Progenitor cell of endocrine pancreas (in vitro differentiated cells): Measurements from ENCODE around the gene CLCN7. TPM values are rescaled to one million over a fixed set of nuclear protein-coding genes. Genes with fewer than 3 reads are reported as not detected.

Experiments used
- DNase-seq: peaks from one replicate; pipeline ENCODE4 v3.0.0; 2021; ENCODE audit warnings: low spot score; ENCODE audit not compliant: unreplicated experiment
- H3K27ac Mint-ChIP-seq: 2 replicates; pipeline ENCODE4 v1.8.0; 2021; ENCODE audit warnings: mild to moderate bottlenecking, moderate library complexity, mixed read lengths
- H3K27me3 Mint-ChIP-seq: 2 replicates; pipeline ENCODE4 v1.8.0; 2021; ENCODE audit warnings: mixed read lengths
- H3K36me3 Mint-ChIP-seq: 2 replicates; pipeline ENCODE4 v1.8.0; 2022; ENCODE audit warnings: mixed read lengths; ENCODE audit not compliant: insufficient read depth
- H3K4me1 Mint-ChIP-seq: 2 replicates; pipeline ENCODE4 v1.8.0; 2021; ENCODE audit warnings: low read depth, mixed read lengths
- H3K4me3 Mint-ChIP-seq: 2 replicates; pipeline ENCODE4 v1.8.0; 2021; ENCODE audit warnings: low read depth, mild to moderate bottlenecking, moderate library complexity, mixed read lengths
- H3K9me3 Mint-ChIP-seq: 2 replicates; pipeline ENCODE4 v1.8.0; 2021; ENCODE audit warnings: low read depth, mixed read lengths
- total RNA-seq: library from RNA; stranded (reverse); gene quantifications from 2 replicates; pipeline ENCODE4 v1.2.1, GENCODE V29; 2021
- TF ChIP-seq, protein P1 (sequence below): fragments of 200-600 bp; sonication (generic); IDR thresholded peaks from one replicate; pipeline ENCODE4 v1.5.0; 2021; ENCODE audit warnings: antibody characterized with exemption, mild to moderate bottlenecking; ENCODE audit not compliant: unreplicated experiment

Gene CLCN7
- total RNA-seq, 1 donor from 2014 or later: 89.4 TPM

DNA sequence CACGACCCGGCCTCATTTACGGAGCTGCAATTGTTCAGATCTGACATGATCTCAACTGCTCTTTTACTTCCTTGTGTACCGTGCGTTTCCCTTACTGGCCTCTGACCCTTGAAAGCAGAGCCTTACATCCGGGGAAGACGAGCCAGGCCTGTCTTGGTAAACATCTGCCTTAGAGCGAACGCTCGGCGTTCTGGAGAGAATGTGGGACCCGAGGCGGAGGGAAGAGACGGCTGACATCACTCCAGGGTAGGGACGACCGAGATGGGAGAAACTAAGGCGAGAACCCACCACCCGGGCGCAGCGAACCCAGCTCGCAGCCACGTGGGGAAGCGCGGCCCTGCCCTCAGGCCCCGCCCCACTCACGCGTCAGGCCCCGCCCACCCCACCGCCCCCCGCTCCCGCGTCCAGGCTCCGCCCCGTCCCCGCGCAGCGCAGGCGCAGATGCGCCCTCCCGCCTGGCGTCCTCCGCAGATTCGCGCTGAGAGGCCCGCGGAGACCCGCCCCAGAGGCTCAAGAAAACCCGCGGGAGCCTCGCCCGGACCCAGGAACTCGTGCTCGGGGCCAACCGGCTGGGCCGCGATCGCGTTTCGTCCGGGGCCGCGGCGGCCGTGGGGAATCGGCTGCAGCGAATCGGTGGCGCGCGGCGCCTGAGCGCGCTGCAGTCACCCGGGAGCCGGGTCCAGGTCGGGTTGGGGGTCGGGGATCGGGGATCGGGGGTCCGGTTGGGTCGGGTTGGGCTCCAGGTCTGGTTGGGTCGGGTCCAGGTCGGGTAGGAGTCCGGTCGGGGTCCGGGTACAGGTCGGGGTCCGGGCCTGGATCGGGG, 18.3 kb upstream of the CLCN7 start, which contains the start of gene TELO2:
TSS of gene TELO2 (plus strand) at position 438 of the 823 bp plus-strand sequence. CDS start 922 bp downstream, outside the sequence.
- TF ChIP-seq, protein P1, sequence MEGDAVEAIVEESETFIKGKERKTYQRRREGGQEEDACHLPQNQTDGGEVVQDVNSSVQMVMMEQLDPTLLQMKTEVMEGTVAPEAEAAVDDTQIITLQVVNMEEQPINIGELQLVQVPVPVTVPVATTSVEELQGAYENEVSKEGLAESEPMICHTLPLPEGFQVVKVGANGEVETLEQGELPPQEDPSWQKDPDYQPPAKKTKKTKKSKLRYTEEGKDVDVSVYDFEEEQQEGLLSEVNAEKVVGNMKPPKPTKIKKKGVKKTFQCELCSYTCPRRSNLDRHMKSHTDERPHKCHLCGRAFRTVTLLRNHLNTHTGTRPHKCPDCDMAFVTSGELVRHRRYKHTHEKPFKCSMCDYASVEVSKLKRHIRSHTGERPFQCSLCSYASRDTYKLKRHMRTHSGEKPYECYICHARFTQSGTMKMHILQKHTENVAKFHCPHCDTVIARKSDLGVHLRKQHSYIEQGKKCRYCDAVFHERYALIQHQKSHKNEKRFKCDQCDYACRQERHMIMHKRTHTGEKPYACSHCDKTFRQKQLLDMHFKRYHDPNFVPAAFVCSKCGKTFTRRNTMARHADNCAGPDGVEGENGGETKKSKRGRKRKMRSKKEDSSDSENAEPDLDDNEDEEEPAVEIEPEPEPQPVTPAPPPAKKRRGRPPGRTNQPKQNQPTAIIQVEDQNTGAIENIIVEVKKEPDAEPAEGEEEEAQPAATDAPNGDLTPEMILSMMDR: peak; percentile 6
- peak; percentile 77 for DNase-seq
- no peaks in the 10 kb centered on the region for H3K36me3 Mint-ChIP-seq
- peaks cover 3% of the 10 kb centered on the region for H3K27me3 Mint-ChIP-seq
- no peaks in the 10 kb centered on the region for H3K9me3 Mint-ChIP-seq
- peaks cover 9% of the 10 kb centered on the region for H3K4me1 Mint-ChIP-seq
- H3K4me3 Mint-ChIP-seq: peak within 1 kb of the TSS; percentile 92
- peak within 1 kb of the TSS; percentile 98 for H3K27ac Mint-ChIP-seq

DNA sequence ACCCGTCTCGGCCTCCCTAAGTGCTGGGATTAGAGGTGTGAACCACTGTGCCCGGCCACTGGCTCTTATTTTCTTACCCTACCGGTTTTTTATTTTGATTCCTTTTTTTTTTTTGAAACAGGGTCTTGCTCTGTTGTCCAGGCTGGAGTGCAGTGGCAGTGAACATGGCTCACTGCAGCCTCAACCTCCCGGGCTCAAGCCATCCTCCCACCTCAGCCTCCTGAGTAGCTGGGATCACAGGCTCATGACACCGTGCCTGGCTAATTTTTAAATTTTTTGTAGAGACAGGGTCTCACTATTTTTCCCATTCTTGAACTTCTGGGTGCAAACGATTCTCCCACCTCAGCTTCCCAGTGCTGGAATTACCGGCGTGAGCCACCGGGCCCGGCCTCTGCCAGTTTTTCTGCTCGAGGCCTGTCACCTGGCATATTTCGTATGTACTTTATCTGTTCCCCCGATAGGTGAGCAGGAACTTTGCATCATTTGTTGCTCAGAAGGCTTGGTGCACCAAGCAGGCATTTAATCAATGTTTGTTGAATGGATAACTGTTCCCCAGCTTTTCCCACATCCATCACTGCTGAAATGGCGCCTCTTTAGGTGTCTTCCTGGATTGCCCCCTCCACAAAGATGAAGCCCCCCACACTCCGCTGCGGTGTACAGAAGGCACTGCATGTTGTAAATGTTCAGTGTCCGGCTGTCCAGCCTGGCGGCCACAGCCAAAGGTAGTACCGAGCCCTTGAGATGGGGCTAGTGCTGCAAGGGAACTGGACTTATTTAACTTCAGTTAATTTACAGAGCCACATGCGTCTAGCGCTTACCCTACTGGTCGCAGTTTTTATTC, 17.5 kb upstream of the CLCN7 start:
- Mint-ChIP-seq H3K27me3 (peaks cover 3% of the 10 kb centered on the region), H3K9me3 (no peaks in the 10 kb centered on the region), H3K4me3 (peak overlapping the region; percentile 92), H3K36me3 (no peaks in the 10 kb centered on the region), H3K4me1 (peaks cover 9% of the 10 kb centered on the region), H3K27ac (peak overlapping the region; percentile 98)
- DNase-seq: no peak
- TF ChIP-seq, protein P1: no peak

DNA sequence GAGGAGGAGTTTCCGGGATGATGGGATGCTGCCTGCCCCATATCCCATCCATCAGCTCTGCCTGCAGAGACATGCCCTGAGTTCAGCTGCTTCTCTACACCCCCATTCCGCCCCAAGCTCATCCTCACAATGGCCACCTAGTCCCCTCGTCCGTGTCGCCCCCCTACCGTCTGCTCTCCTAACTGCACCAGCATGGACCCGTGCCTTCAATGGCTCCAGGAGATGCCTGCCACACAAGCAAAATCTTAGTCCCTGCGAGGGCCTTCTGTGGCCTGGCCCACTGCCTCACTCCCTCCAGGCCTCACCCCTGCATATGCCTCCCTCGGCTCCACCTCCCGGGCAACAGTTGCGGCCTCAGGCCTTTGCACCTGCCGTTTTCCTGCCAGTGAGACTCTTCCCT, 16.5 kb upstream of the CLCN7 start:
- H3K9me3 Mint-ChIP-seq: no peaks in the 10 kb centered on the region
- H3K27me3 Mint-ChIP-seq: peaks cover 3% of the 10 kb centered on the region
- H3K4me3 Mint-ChIP-seq: no peak overlapping the region

DNA sequence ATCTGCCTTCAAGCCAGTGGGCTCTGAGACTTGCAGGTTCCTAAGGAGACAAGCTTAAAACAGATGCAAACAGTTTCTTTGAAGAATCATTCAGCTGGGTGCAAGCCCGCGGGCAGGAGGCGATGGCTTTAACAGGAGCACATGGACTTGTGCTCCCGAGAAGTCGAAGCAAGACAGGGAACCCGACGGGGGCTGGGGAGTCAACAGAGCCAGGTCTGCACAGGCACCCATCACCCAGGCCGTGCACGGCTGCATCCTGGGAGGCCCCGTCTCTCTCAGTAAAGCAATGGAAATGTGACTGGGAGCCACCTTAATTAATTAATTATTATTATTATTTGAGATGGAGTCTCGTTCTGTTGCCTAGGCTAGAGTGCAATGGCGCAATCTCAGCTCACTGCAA, 14.2 kb upstream of the CLCN7 start:
- DNase-seq: no peak
- TF ChIP-seq, protein P1: no peak
- no peaks in the 10 kb centered on the region for H3K36me3 Mint-ChIP-seq
- H3K27me3 Mint-ChIP-seq: peaks cover 8% of the 10 kb centered on the region
- no peak overlapping the region for H3K4me3 Mint-ChIP-seq
- H3K9me3 Mint-ChIP-seq: no peaks in the 10 kb centered on the region
- peaks cover 9% of the 10 kb centered on the region for H3K4me1 Mint-ChIP-seq
- no peak overlapping the region for H3K27ac Mint-ChIP-seq

More for the DNA sequence above, 16.5 kb upstream of the CLCN7 start:
- no peaks in the 10 kb centered on the region for H3K36me3 Mint-ChIP-seq
- no peak overlapping the region for H3K27ac Mint-ChIP-seq
- TF ChIP-seq, protein P1: no peak
- no peak for DNase-seq
- peaks cover 9% of the 10 kb centered on the region for H3K4me1 Mint-ChIP-seq

DNA sequence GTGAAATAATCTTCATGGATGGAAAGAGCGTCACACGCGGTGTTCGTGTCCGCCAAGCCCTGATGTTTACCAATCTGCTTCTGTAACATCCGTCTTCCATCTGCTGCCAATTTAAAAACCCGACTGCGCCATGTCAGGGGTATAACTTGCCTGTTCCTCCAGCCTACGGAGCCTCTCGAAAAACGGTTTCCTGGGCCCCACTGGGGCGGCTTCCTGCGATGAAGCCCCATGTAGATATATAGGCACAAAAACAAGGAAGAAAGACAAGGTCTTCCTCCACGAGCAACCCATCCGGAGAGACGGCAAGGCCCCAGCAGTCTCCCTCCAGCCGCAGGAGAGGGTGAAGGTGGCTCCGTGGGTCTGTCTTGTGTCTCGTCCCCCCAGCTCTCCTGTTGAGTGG, 13.8 kb upstream of the CLCN7 start, which contains the start of gene PTX4:
TSS of gene PTX4 (minus strand) at position 326 of the 400 bp plus-strand sequence. CDS start at position 291, 35 bp downstream.
- no peak for DNase-seq
- H3K4me3 Mint-ChIP-seq: no peak within 1 kb of the TSS
- H3K27ac Mint-ChIP-seq: no peak within 1 kb of the TSS
- H3K9me3 Mint-ChIP-seq: no peaks in the 10 kb centered on the region
- peaks cover 8% of the 10 kb centered on the region for H3K4me1 Mint-ChIP-seq
- TF ChIP-seq, protein P1: no peak
- H3K36me3 Mint-ChIP-seq: no peaks in the 10 kb centered on the region
- peaks cover 12% of the 10 kb centered on the region for H3K27me3 Mint-ChIP-seq
